LNCAP (cell line): ENCODE data around the gene MBD3L3.
"Not testable (repeated sequence)": the region's sequence is repeated elsewhere in the genome, so short reads cannot be mapped to it uniquely, and the experiment has no call there.

ENCODE experiments used
- CTCF ChIP-seq: fragments of 450-650 bp; IDR thresholded peaks from 2 replicates; pipeline ENCODE4 v1.5.1; 2017; ENCODE audit warnings: mild to moderate bottlenecking

The MBD3L3 gene

GRCh38 chr19:7058576-7058975, at the start of gene MBD3L3:
Gene MBD3L3, minus strand, starts transcription at chr19:7058676. Its CDS starts 71 bp downstream, at chr19:7058605.
- not testable (repeated sequence) for TF ChIP-seq CTCF

DNA sequence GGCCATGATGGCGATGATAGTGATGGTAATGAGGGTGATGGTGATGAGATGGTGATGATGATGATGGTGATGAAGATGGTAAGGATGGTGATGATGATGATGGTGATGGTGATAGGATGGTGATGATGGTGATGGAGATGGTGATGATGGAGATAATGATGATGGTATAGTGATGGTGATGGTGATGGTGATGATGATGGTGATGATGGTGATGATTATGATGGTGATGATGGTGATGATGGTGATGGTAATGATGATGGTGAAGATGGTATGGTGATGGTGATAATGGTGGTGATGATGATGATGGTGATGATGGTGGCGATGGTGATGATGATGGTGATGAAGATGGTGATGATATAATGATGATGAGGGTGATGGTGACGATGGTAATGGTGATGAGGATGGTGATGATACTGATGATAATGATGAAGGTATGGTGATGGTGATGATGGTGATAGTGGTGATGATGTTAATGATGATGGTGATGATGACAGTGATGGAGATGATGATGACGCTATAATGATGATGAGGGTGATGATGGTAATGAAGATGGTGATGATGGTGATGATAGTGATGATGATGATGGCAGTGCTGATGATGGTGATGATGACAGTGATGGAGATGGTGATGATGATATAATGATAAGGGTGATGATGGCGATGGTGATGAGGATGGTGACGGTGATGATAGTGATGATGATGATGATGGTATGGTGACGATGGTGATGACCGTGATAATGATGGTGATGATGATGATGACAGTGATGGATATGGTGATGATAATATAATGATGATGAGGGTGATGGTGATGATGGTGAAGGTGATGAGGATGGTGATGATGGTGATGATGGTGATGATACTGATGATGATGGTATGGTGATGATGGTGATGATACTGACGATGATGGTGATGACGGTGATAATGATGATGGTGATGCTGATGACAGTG, 48.5 kb upstream of the MBD3L3 start:
- TF ChIP-seq CTCF = no peak

DNA sequence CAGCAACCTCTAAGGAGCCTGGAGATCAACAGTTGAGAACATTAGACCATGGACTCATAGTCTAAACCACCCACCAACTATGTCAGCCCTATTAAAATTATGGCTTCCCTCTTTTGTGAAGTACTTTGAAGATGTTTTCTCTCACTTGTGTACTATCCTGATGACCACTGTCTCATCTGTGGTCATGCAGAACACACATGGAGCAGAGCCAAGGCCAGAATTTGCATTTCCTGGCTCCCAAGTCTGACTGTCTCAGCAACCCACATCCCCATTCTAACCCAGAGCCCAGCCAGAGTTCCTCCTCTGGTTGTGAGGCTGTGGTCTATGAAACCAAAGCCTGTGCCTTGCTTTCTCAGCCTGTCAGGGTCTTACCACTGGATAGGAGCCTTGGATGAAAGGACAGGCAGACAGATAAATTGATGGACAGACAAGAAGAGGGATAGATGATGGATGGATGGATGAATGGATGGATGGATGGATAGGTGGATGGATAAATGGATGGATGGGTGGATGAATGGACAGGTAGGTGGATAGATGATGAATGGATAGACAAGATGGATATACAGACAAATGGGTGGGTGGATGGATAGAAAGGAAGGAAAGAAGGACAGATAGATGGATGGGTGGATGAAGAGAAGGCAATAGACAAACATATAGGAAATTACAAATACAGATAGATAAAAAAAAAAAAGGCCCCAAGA, 46.4 kb upstream of the MBD3L3 start:
- no peak for TF ChIP-seq CTCF

DNA sequence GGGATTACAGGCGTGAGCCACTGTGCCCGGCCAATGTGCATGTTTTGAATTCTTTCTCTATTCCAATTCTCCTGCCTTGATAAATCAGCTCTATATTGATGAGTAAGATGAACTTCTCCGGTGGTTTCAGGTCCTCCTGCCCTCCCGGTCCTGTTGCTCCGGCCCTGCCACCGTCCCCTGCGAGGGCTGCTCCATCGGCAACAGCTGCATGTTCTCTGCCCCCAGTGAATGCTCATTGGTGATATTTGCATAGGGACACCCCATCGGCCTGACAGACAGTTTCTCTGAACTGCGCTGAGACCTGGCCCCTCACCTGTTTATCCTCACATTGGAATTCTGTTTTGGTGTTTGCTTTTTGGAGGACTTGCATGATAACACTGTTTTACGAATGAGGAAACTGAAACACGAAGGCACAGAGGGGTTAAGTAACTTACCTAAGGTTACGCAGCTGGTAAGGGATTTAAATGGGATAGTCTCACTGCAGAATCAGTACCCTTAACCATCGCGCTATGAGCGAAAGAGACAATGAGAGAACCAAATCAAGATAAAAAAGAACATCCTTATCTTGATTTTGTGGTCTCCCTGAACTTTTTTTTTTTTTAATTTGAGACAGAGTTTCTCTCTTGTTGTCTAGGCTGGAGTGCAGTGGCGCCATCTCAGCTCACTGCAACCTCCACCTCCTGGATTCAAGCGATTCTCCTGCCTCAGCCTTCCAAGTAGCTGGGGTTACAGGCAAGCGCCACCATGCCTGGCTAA, 43.2 kb upstream of the MBD3L3 start:
- TF ChIP-seq CTCF = no peak

- TF ChIP-seq CTCF = no peak
Observed at GRCh38 chr19:7099597-7099921, 41.1 kb upstream of the MBD3L3 start.

DNA sequence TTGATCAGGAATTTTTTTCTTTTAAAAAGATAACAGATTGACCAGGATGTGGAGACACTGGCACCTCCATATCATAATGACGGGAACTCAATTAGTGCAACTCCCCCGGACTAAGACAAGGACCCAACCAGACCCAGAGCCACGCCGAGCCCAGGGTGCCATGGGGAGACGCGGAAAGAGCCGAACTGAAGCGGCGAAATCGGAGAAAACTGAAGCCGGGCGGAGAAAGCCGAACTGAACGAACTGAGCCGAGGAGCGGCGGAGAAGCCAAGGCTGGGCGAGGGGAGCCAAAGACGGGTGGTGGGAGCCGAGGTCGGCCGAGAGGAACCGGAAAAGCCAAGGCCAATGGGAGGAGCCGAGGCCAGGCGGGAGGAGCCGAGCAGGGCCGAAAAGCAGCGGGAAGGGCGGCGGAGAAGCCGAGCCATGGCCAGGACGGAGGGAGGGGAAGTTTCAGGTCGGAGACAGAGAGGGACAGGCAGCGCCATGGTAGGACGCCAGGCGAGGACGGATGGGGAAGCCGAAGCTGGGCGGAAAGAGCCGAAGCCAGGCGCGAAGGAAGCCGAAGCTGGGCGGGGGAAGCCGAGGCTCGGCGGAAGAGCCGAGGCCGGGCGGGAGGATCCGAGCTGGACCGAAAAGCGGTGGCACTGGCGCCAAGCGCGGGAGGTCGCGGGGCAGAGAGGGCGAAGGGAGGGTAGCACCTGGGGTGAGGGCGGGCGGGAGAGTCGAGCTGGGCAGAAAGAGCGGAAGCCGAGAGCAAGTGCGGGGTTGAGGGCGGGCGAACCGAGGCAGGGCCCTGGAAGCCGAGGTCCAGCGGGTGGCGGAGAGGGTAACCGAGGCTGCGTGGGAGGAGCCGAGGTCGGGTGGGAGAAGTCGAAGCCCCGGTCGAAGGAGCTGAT, 40.5 kb upstream of the MBD3L3 start:
- no peak for TF ChIP-seq CTCF
